ENCODE measurements around the gene RNF150.

The RNF150 gene

DNA sequence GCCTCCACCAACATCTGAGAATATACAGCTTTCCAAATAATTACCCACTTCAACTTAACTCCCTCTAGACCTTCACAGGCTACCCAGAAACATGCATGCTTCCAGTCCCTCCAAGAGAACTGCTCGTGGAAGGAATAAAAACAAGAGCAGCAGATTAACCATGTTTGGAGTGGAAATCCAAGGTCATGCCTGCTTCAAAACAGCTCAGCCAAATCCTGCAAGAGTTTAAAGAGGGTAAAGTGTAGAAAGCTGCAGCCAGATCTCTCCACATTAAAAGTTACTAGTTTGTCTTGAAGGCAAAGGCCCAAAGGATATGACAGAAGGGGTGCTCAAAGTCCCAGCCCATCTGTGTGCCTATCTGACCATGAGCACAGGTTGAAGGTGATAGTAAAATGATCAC, 139.3 kb downstream of the RNF150 start:
- DNase-seq = no peak
- no peaks in the 10 kb centered on the region for H3K36me3 Mint-ChIP-seq (ENCODE audit: low read depth)
- peaks cover 5% of the 10 kb centered on the region for H3K27me3 Mint-ChIP-seq (ENCODE audit: low read depth, poor library complexity)
- H3K27ac Mint-ChIP-seq = no peak overlapping the region
- H3K9me3 Mint-ChIP-seq = no peaks in the 10 kb centered on the region
- H3K4me3 Mint-ChIP-seq = no peak overlapping the region
- no peaks in the 10 kb centered on the region for H3K4me1 Mint-ChIP-seq
- TF ChIP-seq, protein P1, sequence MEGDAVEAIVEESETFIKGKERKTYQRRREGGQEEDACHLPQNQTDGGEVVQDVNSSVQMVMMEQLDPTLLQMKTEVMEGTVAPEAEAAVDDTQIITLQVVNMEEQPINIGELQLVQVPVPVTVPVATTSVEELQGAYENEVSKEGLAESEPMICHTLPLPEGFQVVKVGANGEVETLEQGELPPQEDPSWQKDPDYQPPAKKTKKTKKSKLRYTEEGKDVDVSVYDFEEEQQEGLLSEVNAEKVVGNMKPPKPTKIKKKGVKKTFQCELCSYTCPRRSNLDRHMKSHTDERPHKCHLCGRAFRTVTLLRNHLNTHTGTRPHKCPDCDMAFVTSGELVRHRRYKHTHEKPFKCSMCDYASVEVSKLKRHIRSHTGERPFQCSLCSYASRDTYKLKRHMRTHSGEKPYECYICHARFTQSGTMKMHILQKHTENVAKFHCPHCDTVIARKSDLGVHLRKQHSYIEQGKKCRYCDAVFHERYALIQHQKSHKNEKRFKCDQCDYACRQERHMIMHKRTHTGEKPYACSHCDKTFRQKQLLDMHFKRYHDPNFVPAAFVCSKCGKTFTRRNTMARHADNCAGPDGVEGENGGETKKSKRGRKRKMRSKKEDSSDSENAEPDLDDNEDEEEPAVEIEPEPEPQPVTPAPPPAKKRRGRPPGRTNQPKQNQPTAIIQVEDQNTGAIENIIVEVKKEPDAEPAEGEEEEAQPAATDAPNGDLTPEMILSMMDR (IDR thresholded peaks at IDR 0.05) = no peak

DNA sequence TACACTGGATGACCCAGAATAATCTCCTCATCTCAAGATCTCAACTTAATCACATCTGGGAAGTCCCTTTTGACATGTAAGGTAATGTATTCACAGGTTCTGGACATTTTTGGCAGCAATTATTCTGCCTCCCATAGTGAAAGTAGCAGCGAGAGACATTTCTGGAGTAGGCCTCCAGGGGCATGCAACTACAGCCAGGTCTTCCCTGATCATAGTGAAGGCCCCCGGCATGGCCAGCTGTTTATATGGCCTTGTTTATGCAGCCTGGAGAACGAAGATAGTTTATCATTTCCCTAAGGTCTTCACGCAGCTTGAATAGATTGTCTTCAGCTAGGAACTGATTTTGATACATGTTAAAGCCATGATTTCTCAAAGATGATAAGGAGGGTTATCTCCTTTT, 139.9 kb downstream of the RNF150 start:
- Mint-ChIP-seq H3K27me3 (ENCODE audit: low read depth, poor library complexity) (peaks cover 5% of the 10 kb centered on the region), H3K4me1 (no peaks in the 10 kb centered on the region), H3K9me3 (no peaks in the 10 kb centered on the region), H3K36me3 (ENCODE audit: low read depth) (no peaks in the 10 kb centered on the region), H3K27ac (no peak overlapping the region), H3K4me3 (no peak overlapping the region)
- DNase-seq = no peak
- TF ChIP-seq, protein P1 (IDR thresholded peaks at IDR 0.05) = no peak

DNA sequence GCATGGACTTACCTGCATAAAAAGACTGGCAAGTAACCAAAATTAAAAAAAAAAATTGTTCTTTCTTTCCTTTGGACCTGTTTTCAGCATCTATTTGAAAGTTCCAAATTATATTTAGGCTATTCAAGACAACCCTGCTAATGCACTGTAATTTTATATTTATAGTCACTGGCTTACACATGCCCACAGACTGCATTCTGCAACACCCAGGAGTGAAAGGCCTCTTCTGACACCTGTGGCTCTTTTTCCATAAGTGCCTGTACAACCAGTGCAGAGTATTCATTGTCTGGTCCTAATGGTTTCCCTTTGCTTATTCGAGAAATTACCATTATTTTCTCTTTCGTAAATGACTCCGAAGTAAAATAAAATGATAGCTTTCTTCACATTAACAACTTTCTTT, 143.3 kb downstream of the RNF150 start:
- TF ChIP-seq, protein P1 (IDR thresholded peaks at IDR 0.05) = no peak
- no peaks in the 10 kb centered on the region for H3K9me3 Mint-ChIP-seq
- no peaks in the 10 kb centered on the region for H3K4me1 Mint-ChIP-seq
- H3K27me3 Mint-ChIP-seq (ENCODE audit: low read depth, poor library complexity) = peaks cover 10% of the 10 kb centered on the region
- H3K27ac Mint-ChIP-seq = no peak overlapping the region
- no peak overlapping the region for H3K4me3 Mint-ChIP-seq
- DNase-seq = no peak
- H3K36me3 Mint-ChIP-seq (ENCODE audit: low read depth) = no peaks in the 10 kb centered on the region

DNA sequence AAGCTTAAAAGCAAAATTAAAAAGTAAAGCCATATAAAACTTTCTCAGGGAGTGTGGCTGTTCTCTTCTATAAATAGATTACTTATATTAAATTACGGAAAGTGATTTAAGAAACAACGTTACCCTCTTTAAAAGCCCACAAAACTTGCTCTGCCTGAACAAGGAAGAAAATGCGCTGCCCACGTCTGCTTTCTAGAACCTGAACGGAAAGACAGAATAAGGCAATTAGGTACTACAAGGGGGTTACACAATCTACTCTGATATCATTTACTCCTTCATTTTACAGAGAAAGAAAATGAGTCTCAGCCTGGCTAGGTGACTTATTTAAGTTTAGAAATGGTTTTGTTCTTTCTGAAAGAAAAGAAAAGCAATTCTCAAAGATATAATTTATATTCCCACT, 147.2 kb downstream of the RNF150 start:
- H3K4me3 Mint-ChIP-seq = no peak overlapping the region
- H3K4me1 Mint-ChIP-seq = no peaks in the 10 kb centered on the region
- no peak overlapping the region for H3K27ac Mint-ChIP-seq
- H3K36me3 Mint-ChIP-seq (ENCODE audit: low read depth) = no peaks in the 10 kb centered on the region
- TF ChIP-seq, protein P1 (IDR thresholded peaks at IDR 0.05) = no peak
- no peak for DNase-seq
- peaks cover 7% of the 10 kb centered on the region for H3K27me3 Mint-ChIP-seq (ENCODE audit: low read depth, poor library complexity)
- H3K9me3 Mint-ChIP-seq = no peaks in the 10 kb centered on the region

DNA sequence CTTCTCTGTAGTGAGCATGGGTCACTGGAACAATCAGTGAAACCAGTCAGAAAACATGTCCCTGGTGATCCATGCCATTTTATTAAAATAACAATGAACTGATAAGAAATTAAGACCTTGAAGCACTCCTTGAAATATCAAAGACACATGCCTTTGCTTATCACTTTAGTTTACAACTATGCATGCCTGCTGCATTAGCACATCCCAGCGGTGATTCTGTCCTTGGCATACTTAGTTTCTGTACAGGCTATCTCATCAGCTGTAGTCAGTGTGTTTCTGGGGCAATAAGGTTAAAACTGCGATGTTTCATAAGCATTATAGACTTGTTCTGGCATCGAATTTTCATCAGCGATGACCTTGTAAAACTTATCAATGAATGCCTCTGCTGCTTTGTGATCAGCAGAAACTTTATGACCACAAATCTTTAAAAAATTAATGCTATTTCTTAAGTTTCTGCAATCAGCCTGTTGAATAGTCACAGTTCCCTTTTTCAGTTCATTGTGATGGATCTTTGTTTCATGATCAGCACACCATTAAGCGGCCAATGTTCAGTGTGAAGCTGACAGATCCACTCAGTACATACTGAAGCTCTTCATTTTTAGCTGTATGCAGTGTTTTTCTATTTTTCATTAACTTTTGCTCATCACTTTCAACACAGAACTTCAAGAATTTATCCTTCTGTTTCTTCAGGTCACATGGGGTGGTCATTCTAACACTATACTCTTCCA, 150.5 kb downstream of the RNF150 start:
- Mint-ChIP-seq H3K4me1 (no peaks in the 10 kb centered on the region), H3K4me3 (no peak overlapping the region), H3K27ac (no peak overlapping the region), H3K9me3 (no peaks in the 10 kb centered on the region), H3K27me3 (ENCODE audit: low read depth, poor library complexity) (peaks cover 3% of the 10 kb centered on the region), H3K36me3 (ENCODE audit: low read depth) (no peaks in the 10 kb centered on the region)
- DNase-seq = no peak
- TF ChIP-seq, protein P1 (IDR thresholded peaks at IDR 0.05) = no peak
